ENCODE measurements around the gene RABIF. TPM values are rescaled to one million over a fixed set of nuclear protein-coding genes. Genes with fewer than 3 reads are reported as not detected.

Gene RABIF
- total RNA-seq, 1 experiment from 2014 or later, result 9.6 TPM

DNA sequence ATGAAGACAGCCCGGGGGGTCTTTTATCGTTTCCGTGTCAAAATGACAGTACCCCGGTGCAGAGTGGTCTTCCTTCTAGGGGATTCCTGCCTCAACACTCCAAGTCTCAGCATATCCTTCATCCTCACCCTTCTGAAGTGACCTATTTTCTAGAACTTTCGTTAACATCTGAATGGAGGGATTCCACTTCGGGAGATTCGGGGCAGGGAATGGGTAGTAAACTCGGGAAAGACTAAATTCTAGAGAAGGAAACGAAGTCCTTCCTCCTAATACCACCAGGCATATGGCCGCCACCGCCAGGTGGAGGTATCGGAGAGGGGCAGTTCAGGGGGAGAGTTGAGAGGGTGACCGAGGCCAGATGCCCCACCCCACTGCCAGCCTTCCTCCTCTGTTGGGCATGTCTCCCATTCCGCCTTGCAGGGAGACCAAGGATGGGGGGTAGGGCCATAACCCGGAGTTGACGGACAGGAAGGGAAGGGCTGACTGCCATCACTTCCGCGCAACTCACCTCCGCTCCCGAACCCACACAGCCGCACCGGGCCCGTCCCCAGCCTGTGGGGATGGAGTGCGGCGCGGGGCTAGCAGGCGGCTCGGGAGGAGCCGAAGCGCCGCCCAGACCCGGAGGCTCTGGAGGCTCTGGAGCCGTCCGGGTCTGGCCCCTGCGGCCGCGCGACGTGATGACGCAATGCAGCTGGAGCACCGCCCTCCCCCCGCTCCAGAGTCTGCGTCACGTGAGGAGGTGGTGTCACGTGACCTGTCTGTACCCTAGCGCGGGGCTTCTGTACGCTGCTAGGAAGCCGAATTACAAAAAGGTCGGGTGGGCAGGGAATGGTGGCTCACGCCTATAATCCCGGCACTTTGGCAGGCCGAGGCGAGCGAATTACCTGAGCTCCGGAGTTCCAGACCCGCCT is 37.9 kb upstream of the RABIF start, which contains the start of gene KLHL12:
Gene KLHL12, minus strand, starts transcription at position 654 of the 911 bp plus-strand sequence. CDS start 2,072 bp downstream, outside the sequence.
- TF ChIP-seq, protein P1, sequence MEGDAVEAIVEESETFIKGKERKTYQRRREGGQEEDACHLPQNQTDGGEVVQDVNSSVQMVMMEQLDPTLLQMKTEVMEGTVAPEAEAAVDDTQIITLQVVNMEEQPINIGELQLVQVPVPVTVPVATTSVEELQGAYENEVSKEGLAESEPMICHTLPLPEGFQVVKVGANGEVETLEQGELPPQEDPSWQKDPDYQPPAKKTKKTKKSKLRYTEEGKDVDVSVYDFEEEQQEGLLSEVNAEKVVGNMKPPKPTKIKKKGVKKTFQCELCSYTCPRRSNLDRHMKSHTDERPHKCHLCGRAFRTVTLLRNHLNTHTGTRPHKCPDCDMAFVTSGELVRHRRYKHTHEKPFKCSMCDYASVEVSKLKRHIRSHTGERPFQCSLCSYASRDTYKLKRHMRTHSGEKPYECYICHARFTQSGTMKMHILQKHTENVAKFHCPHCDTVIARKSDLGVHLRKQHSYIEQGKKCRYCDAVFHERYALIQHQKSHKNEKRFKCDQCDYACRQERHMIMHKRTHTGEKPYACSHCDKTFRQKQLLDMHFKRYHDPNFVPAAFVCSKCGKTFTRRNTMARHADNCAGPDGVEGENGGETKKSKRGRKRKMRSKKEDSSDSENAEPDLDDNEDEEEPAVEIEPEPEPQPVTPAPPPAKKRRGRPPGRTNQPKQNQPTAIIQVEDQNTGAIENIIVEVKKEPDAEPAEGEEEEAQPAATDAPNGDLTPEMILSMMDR (IDR thresholded peaks at IDR 0.05; ENCODE audit: insufficient read depth in 1 of 2, low read depth in 1 of 2, low read length in 1 of 2, severe bottlenecking in 1 of 2, unreplicated experiment in 1 of 2), result peak; percentile 65 to 82
- DNase-seq, result peak; percentile 97 to 98
- Mint-ChIP-seq H3K9me3 (ENCODE audit: unreplicated experiment) (no peaks in the 10 kb centered on the region), H3K27ac (ENCODE audit: unreplicated experiment) (peak within 1 kb of the TSS; percentile 94), H3K4me3 (ENCODE audit: unreplicated experiment) (peak within 1 kb of the TSS; percentile 97), H3K27me3 (ENCODE audit: insufficient read depth, unreplicated experiment) (no peaks in the 10 kb centered on the region), H3K4me1 (ENCODE audit: low read depth, unreplicated experiment) (no peaks in the 10 kb centered on the region), H3K36me3 (ENCODE audit: insufficient read depth, unreplicated experiment) (peaks cover 18% of the 10 kb centered on the region)
- BruUV-seq (replicated peaks), result TSS peak; percentile 59
- no peaks in the 10 kb centered on the region for H3K27me3 ChIP-seq (replicated peaks; ENCODE audit: control insufficient read depth, insufficient read depth, low read length)
- H3K4me3 ChIP-seq (ENCODE audit: low read depth, low read length), result peak within 1 kb of the TSS; percentile 73
- H3K4me1 ChIP-seq, result 0 out of 2 replicates have a peak, but pooled peaks cover 3% of the 10 kb centered on the region
- no peaks in the 10 kb centered on the region for H3K36me3 ChIP-seq (ENCODE audit: control insufficient read depth, insufficient read depth, low read length)
- intact Hi-C loops (cut with micrococcal nuclease; ENCODE audit: unreplicated experiment), result loop anchor here (1.0 kb wide), 3 partner anchors 42 to 72 kb away; no protein-coding TSS in a partner anchor
- H3K9me3 ChIP-seq, result no peaks in the 10 kb centered on the region
- POLR2A ChIA-PET, result interaction anchor here (0.6 to 1.0 kb wide), 4 partner anchors 35 to 318 kb away, joined by 3 to 15 read pairs (median 6); partner anchors contain the start of gene TMEM183A
- CTCF ChIA-PET, result interaction anchor here (0.6 to 1.3 kb wide), 7 partner anchors 61 to 1506 kb away, joined by 3 to 6 read pairs (median 3); partner anchors contain the start of gene PCAT6

DNA sequence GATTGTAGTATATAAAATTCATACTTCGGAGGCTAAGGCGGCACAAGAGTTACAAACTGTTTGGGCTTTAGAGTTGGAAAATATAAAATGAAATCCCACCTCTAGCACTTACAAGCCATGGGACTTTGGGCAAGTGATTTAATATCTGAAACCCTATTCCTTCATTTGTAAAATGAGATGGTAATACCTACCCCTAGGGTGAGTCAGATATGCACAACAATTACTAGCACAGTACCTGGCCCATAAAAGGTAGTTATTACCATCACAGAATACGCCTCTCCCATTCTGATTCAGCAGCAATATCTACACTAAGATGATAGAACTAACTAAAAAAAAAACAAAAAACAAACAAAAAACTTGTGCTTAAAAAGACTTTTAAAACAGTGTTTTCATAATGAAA is 34.6 kb upstream of the RABIF start:
- H3K4me3 Mint-ChIP-seq (ENCODE audit: unreplicated experiment), result no peak overlapping the region
- CTCF ChIA-PET, result interaction anchor here (0.6 kb wide), 1 partner anchor 40 kb away, joined by 3 read pairs; no protein-coding TSS in a partner anchor
- BruUV-seq (replicated peaks), result no TSS peak

DNA sequence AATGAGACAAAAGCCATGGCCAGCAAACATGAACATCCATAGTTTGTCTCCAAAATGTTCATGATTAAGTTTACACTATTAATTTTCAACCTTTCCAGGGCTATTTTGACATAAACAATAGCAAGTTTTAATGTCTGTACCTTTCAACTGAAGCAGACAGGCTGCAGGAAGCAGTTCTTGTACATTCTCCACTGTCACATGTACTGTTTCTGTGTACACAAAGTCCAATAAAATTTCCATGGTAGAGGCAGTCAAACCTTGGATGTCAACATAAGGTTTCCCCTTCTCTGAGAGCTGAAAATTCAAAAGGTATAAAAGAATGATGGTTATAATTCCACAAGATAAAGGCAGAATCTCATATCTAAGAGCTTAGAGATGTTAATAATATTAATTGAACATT is 30.7 kb upstream of the RABIF start:
- Mint-ChIP-seq H3K27ac (ENCODE audit: unreplicated experiment) (no peak overlapping the region), H3K36me3 (ENCODE audit: insufficient read depth, unreplicated experiment) (peaks cover 5% of the 10 kb centered on the region), H3K27me3 (ENCODE audit: insufficient read depth, unreplicated experiment) (no peaks in the 10 kb centered on the region), H3K4me1 (ENCODE audit: low read depth, unreplicated experiment) (no peaks in the 10 kb centered on the region), H3K9me3 (ENCODE audit: unreplicated experiment) (no peaks in the 10 kb centered on the region), H3K4me3 (ENCODE audit: unreplicated experiment) (no peak overlapping the region)
- TF ChIP-seq, protein P1 (IDR thresholded peaks at IDR 0.05; ENCODE audit: insufficient read depth in 1 of 2, low read depth in 1 of 2, low read length in 1 of 2, severe bottlenecking in 1 of 2, unreplicated experiment in 1 of 2), result no peak
- no TSS peak for BruUV-seq (replicated peaks)
- Histone ChIP-seq H3K4me1 (no peaks in the 10 kb centered on the region), H3K36me3 (ENCODE audit: control insufficient read depth, insufficient read depth, low read length) (no peaks in the 10 kb centered on the region), H3K27me3 (replicated peaks; ENCODE audit: control insufficient read depth, insufficient read depth, low read length) (no peaks in the 10 kb centered on the region), H3K9me3 (no peaks in the 10 kb centered on the region), H3K4me3 (ENCODE audit: low read depth, low read length) (no peak overlapping the region)
- ChIA-PET POLR2A (no interaction called here), CTCF (no interaction called here)
- intact Hi-C loops (cut with micrococcal nuclease; ENCODE audit: unreplicated experiment), result no loop called here
- DNase-seq, result no peak

More for the DNA sequence above, 34.6 kb upstream of the RABIF start:
- intact Hi-C loops (cut with micrococcal nuclease; ENCODE audit: unreplicated experiment), result no loop called here
- Histone ChIP-seq H3K27me3 (replicated peaks; ENCODE audit: control insufficient read depth, insufficient read depth, low read length) (no peaks in the 10 kb centered on the region), H3K4me1 (0 out of 2 replicates have a peak, but pooled peaks cover 3% of the 10 kb centered on the region), H3K36me3 (ENCODE audit: control insufficient read depth, insufficient read depth, low read length) (no peaks in the 10 kb centered on the region), H3K9me3 (no peaks in the 10 kb centered on the region), H3K4me3 (ENCODE audit: low read depth, low read length) (no peak overlapping the region)
- Mint-ChIP-seq H3K36me3 (ENCODE audit: insufficient read depth, unreplicated experiment) (peaks cover 18% of the 10 kb centered on the region), H3K27me3 (ENCODE audit: insufficient read depth, unreplicated experiment) (no peaks in the 10 kb centered on the region), H3K4me1 (ENCODE audit: low read depth, unreplicated experiment) (no peaks in the 10 kb centered on the region), H3K27ac (ENCODE audit: unreplicated experiment) (no peak overlapping the region), H3K9me3 (ENCODE audit: unreplicated experiment) (no peaks in the 10 kb centered on the region)
- TF ChIP-seq, protein P1 (IDR thresholded peaks at IDR 0.05; ENCODE audit: insufficient read depth in 1 of 2, low read depth in 1 of 2, low read length in 1 of 2, severe bottlenecking in 1 of 2, unreplicated experiment in 1 of 2), result no peak
- no peak for DNase-seq
- POLR2A ChIA-PET, result no interaction called here
